ENCODE data around the gene TGFBR3. TPM values are rescaled to one million over a fixed set of nuclear protein-coding genes. Genes with fewer than 3 reads are reported as not detected.

TGFBR3 gene
- total and polyA plus RNA-seq, 7 donors = 5.1 to 24.5 (median 8.9) TPM

GRCh38 chr1:91742848-91743292 is 143.1 kb downstream of the TGFBR3 start:
- TF ChIP-seq CTCF (IDR thresholded peaks at IDR 0.05) = no peak
- no peak overlapping the region for H3K27ac ChIP-seq
- H3K36me3 ChIP-seq (ENCODE audit: insufficient read depth in 1 of 2, low read depth in 1 of 2) = no peaks in the 10 kb centered on the region
- peaks cover 18% of the 10 kb centered on the region for H3K4me1 ChIP-seq
- H3K4me3 ChIP-seq = no peak overlapping the region
- H3K9me3 ChIP-seq = no peaks in the 10 kb centered on the region
- intact Hi-C loops (cut with DNase I) = no loop called here
- H3K27me3 ChIP-seq (ENCODE audit: insufficient read depth in 3 of 3, low read length in 2 of 3) = no peaks in the 10 kb centered on the region
- 29 to 34% (median 30%) methylated on average over 4 of the region's 4 CpGs for WGBS, 3 donors
- ATAC-seq (peak in 2 of 4 donors; percentile 55 to 63), DNase-seq (peak; percentile 58 to 62)

- no peak overlapping the region for H3K27ac ChIP-seq
- H3K4me1 ChIP-seq = peaks cover 21% of the 10 kb centered on the region
- intact Hi-C loops (cut with DNase I) = no loop called here
- H3K9me3 ChIP-seq = no peaks in the 10 kb centered on the region
- H3K36me3 ChIP-seq (ENCODE audit: insufficient read depth in 1 of 2, low read depth in 1 of 2) = no peaks in the 10 kb centered on the region
- ATAC-seq = no peak
- H3K4me3 ChIP-seq = no peak overlapping the region
- 90 to 93% (median 93%) methylated on average over 6 of the region's 6 CpGs for WGBS, 3 donors
- no peak for DNase-seq
- TF ChIP-seq CTCF (IDR thresholded peaks at IDR 0.05) = no peak
- no peaks in the 10 kb centered on the region for H3K27me3 ChIP-seq (ENCODE audit: insufficient read depth in 3 of 3, low read length in 2 of 3)
Observed at GRCh38 chr1:91741906-91742305, 144.0 kb downstream of the TGFBR3 start.

GRCh38 chr1:91741301-91741700 is 144.7 kb downstream of the TGFBR3 start:
- no peak for ATAC-seq
- H3K27ac ChIP-seq = no peak overlapping the region

GRCh38 chr1:91737650-91738049 is 148.3 kb downstream of the TGFBR3 start:
- Histone ChIP-seq H3K27me3 (ENCODE audit: insufficient read depth in 3 of 3, low read length in 2 of 3) (no peaks in the 10 kb centered on the region), H3K4me1 (peaks cover 17% of the 10 kb centered on the region), H3K9me3 (no peaks in the 10 kb centered on the region), H3K36me3 (ENCODE audit: insufficient read depth in 1 of 2, low read depth in 1 of 2) (peaks cover 0 to 2% of the 10 kb centered on the region in 2 donors), H3K4me3 (no peak overlapping the region), H3K27ac (peak overlapping the region; percentile 57)
- DNase-seq (no peak), ATAC-seq (no peak)
- TF ChIP-seq CTCF (IDR thresholded peaks at IDR 0.05) = no peak
- 98% methylated on average over 4 of the region's 4 CpGs for WGBS, 3 donors
- intact Hi-C loops (cut with DNase I) = no loop called here

More at GRCh38 chr1:91741301-91741700, 144.7 kb downstream of the TGFBR3 start:
- intact Hi-C loops (cut with DNase I) = no loop called here
- no peak for TF ChIP-seq CTCF (IDR thresholded peaks at IDR 0.05)
- Histone ChIP-seq H3K27me3 (ENCODE audit: insufficient read depth in 3 of 3, low read length in 2 of 3) (no peaks in the 10 kb centered on the region), H3K4me3 (no peak overlapping the region), H3K4me1 (peaks cover 26% of the 10 kb centered on the region), H3K9me3 (no peaks in the 10 kb centered on the region), H3K36me3 (ENCODE audit: insufficient read depth in 1 of 2, low read depth in 1 of 2) (no peaks in the 10 kb centered on the region)
- WGBS, 3 donors = 96 to 99% (median 99%) methylated on average over 5 of the region's 5 CpGs
- DNase-seq = no peak

Data from psoas muscle (tissue), 8 donors.